Measurements from ENCODE around the gene TBPL1. TPM values are rescaled to one million over a fixed set of nuclear protein-coding genes. Genes with fewer than 3 reads are reported as not detected.

TBPL1 gene
- total and polyA plus RNA-seq, 8 donors = 20.4 to 58.8 (median 52.0) TPM

GRCh38 chr6:133992992-133993680 lies 40.1 kb downstream of the TBPL1 start:
- Histone ChIP-seq H3K4me1 (peaks cover 0 to 6% of the 10 kb centered on the region in 2 donors), H3K9me3 (no peaks in the 10 kb centered on the region), H3K27ac (no peak overlapping the region), H3K27me3 (no peaks in the 10 kb centered on the region), H3K36me3 (no peaks in the 10 kb centered on the region), H3K4me3 (no peak overlapping the region)
- DNase-seq (peak in 1 of 4 donors; percentile 22), ATAC-seq (no peak)
- TF ChIP-seq CTCF (IDR thresholded peaks at IDR 0.05) = no peak
- intact Hi-C loops (cut with DNase I) = no loop called here

DNA sequence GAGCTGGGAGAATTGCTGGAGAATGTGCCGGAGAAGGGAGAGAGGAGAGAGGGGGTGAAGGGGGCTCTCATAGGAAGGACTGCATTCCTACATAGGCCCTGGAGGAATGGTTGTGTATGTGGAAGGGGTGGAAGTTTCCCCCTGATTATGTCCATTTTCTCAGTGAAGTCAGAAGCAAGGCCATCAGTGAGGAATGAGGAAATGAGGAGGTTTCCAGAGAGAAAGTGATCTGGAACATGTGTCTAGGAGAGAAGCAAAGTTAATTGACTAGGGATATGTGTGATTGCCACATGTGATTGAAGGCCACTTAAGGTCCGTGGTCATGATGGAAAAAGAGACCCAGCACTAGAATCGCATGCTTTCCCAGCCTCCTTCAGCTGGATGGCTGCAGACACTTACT lies 42.3 kb downstream of the TBPL1 start:
- Histone ChIP-seq H3K9me3 (no peaks in the 10 kb centered on the region), H3K4me3 (no peak overlapping the region), H3K36me3 (no peaks in the 10 kb centered on the region), H3K4me1 (peaks cover 0 to 6% of the 10 kb centered on the region in 2 donors), H3K27me3 (no peaks in the 10 kb centered on the region), H3K27ac (no peak overlapping the region)
- ATAC-seq (no peak), DNase-seq (no peak)
- no peak for TF ChIP-seq CTCF (IDR thresholded peaks at IDR 0.05)
- intact Hi-C loops (cut with DNase I) = no loop called here

DNA sequence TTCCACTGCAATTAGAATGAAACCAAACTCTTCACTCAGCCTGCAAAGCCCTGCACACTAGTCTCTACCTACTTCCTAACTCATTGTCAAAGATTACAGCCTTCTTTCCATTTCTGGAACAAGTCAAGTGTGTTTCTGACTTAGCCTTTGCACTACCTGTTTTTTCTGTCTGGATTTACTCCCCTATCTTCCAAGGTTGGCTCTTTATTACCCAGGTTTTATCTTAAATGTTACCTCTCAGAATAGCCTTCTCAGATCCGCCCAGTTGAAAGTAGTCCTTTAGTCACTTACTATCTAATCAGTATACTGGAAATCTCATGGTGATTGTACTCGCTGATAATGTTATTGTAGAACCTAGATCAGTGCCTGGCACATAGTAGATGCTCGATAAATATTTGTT lies 42.7 kb downstream of the TBPL1 start:
- intact Hi-C loops (cut with DNase I) = no loop called here
- no peaks in the 10 kb centered on the region for H3K9me3 ChIP-seq
- TF ChIP-seq CTCF (IDR thresholded peaks at IDR 0.05) = no peak

DNA sequence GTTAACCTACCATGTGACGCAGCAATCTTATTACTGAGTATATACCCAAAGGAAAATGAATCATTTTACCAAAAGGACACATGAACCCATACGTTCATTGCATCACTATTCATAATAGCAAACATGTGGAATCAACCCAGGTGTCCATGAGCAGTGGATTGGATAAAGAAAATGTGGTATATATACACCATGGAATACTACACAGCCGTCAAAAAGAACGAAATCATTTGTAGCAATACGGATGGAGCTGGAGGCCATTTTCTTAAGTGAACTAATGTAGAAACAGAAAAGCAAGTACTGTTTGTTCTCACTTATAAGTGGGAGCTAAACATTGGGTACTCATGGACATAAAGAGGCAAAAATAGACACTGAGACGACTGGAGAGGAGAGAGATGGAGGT lies 44.2 kb downstream of the TBPL1 start:
- intact Hi-C loops (cut with DNase I) = no loop called here

More for the DNA sequence above, 42.7 kb downstream of the TBPL1 start:
- H3K4me1 ChIP-seq = peaks cover 0 to 6% of the 10 kb centered on the region in 2 donors
- DNase-seq = no peak
- H3K36me3 ChIP-seq = no peaks in the 10 kb centered on the region
- no peak overlapping the region for H3K4me3 ChIP-seq
- H3K27ac ChIP-seq = no peak overlapping the region
- no peaks in the 10 kb centered on the region for H3K27me3 ChIP-seq
- ATAC-seq = no peak

GRCh38 chr6:133999305-133999704 lies 46.3 kb downstream of the TBPL1 start:
- no peak for ATAC-seq
- DNase-seq = no peak
- no peak for TF ChIP-seq CTCF (IDR thresholded peaks at IDR 0.05)
- Histone ChIP-seq H3K27me3 (no peaks in the 10 kb centered on the region), H3K36me3 (no peaks in the 10 kb centered on the region), H3K4me1 (no peaks in the 10 kb centered on the region), H3K27ac (no peak overlapping the region), H3K9me3 (no peaks in the 10 kb centered on the region), H3K4me3 (no peak overlapping the region)
- intact Hi-C loops (cut with DNase I) = no loop called here

More for the DNA sequence above, 44.2 kb downstream of the TBPL1 start:
- no peak for DNase-seq
- ATAC-seq = no peak
- H3K27ac ChIP-seq = no peak overlapping the region
- no peak overlapping the region for H3K4me3 ChIP-seq
- no peaks in the 10 kb centered on the region for H3K27me3 ChIP-seq
- no peaks in the 10 kb centered on the region for H3K9me3 ChIP-seq
- TF ChIP-seq CTCF (IDR thresholded peaks at IDR 0.05) = no peak
- no peaks in the 10 kb centered on the region for H3K4me1 ChIP-seq
- no peaks in the 10 kb centered on the region for H3K36me3 ChIP-seq

All from left lung (tissue), 10 donors.